Neural crest cell (in vitro differentiated cells): ENCODE results near the gene ELMO1. TPM values are rescaled to one million over a fixed set of nuclear protein-coding genes. Genes with fewer than 3 reads are reported as not detected.

ENCODE experiments used
- DNase-seq: peaks from one replicate; pipeline ENCODE4 v3.0.0; 2021; ENCODE audit warnings: low read depth, mixed read lengths, low spot score
- H3K27ac Mint-ChIP-seq: one replicate; pipeline ENCODE4 v1.8.0; 2021; ENCODE audit warnings: mild to moderate bottlenecking, mixed read lengths; ENCODE audit not compliant: unreplicated experiment
- H3K27me3 Mint-ChIP-seq: 2 replicates; pipeline ENCODE4 v1.8.0; 2021; ENCODE audit warnings: low read depth, mild to moderate bottlenecking, mixed read lengths
- H3K36me3 Mint-ChIP-seq: 2 replicates; pipeline ENCODE4 v1.8.0; 2021; ENCODE audit warnings: low read depth, mild to moderate bottlenecking, mixed read lengths
- H3K4me1 Mint-ChIP-seq: 2 replicates; pipeline ENCODE4 v1.8.0; 2021; ENCODE audit warnings: mixed read lengths
- H3K4me3 Mint-ChIP-seq: one replicate; pipeline ENCODE4 v1.8.0; 2021; ENCODE audit warnings: mild to moderate bottlenecking, mixed read lengths
- H3K9me3 Mint-ChIP-seq: 2 replicates; pipeline ENCODE4 v1.8.0; 2021; ENCODE audit warnings: mixed read lengths
- CTCF ChIP-seq: fragments of 200-600 bp; sonication (generic); conservative IDR thresholded peaks from 2 replicates; pipeline ENCODE4 v1.5.0; 2021; ENCODE audit warnings: antibody characterized with exemption, mild to moderate bottlenecking
- total RNA-seq: library from RNA; stranded (reverse); gene quantifications from 2 replicates; pipeline ENCODE4 v1.2.1, GENCODE V29; 2021

Gene ELMO1
- total RNA-seq, 1 donor from 2014 or later, result 7.4 TPM

GRCh38 chr7:37320848-37321468 is 127.7 kb downstream of the ELMO1 start:
- H3K9me3 Mint-ChIP-seq, result peaks cover 2% of the 10 kb centered on the region
- H3K4me1 Mint-ChIP-seq, result peaks cover 5% of the 10 kb centered on the region
- H3K27me3 Mint-ChIP-seq, result no peaks in the 10 kb centered on the region
- TF ChIP-seq CTCF, result no peak
- H3K4me3 Mint-ChIP-seq, result no peak overlapping the region
- H3K27ac Mint-ChIP-seq, result no peak overlapping the region
- peaks cover 3% of the 10 kb centered on the region for H3K36me3 Mint-ChIP-seq
- no peak for DNase-seq

- Mint-ChIP-seq H3K9me3 (peaks cover 2% of the 10 kb centered on the region), H3K4me1 (peaks cover 5% of the 10 kb centered on the region), H3K27me3 (no peaks in the 10 kb centered on the region), H3K4me3 (no peak overlapping the region), H3K27ac (no peak overlapping the region), H3K36me3 (peaks cover 3% of the 10 kb centered on the region)
- no peak for DNase-seq
- no peak for TF ChIP-seq CTCF
These were observed 128.4 kb downstream of the ELMO1 start for GRCh38 chr7:37320140-37320847.

GRCh38 chr7:37318541-37318940 is 130.1 kb downstream of the ELMO1 start:
- H3K9me3 Mint-ChIP-seq, result peaks cover 2% of the 10 kb centered on the region
- no peak overlapping the region for H3K4me3 Mint-ChIP-seq
- H3K27ac Mint-ChIP-seq, result no peak overlapping the region
- no peak for DNase-seq
- no peaks in the 10 kb centered on the region for H3K27me3 Mint-ChIP-seq
- peaks cover 3% of the 10 kb centered on the region for H3K36me3 Mint-ChIP-seq
- TF ChIP-seq CTCF, result no peak
- H3K4me1 Mint-ChIP-seq, result peaks cover 5% of the 10 kb centered on the region

- no peaks in the 10 kb centered on the region for H3K4me1 Mint-ChIP-seq
- no peak overlapping the region for H3K4me3 Mint-ChIP-seq
- no peak overlapping the region for H3K27ac Mint-ChIP-seq
- H3K36me3 Mint-ChIP-seq, result peaks cover 3% of the 10 kb centered on the region
- no peak for DNase-seq
- TF ChIP-seq CTCF, result no peak
- H3K9me3 Mint-ChIP-seq, result peaks cover 2% of the 10 kb centered on the region
- H3K27me3 Mint-ChIP-seq, result no peaks in the 10 kb centered on the region
These were observed 132.6 kb downstream of the ELMO1 start for GRCh38 chr7:37315772-37316715.

- no peak overlapping the region for H3K27ac Mint-ChIP-seq
- no peaks in the 10 kb centered on the region for H3K27me3 Mint-ChIP-seq
- peaks cover 2% of the 10 kb centered on the region for H3K9me3 Mint-ChIP-seq
- peaks cover 5% of the 10 kb centered on the region for H3K4me1 Mint-ChIP-seq
- peaks cover 3% of the 10 kb centered on the region for H3K36me3 Mint-ChIP-seq
- H3K4me3 Mint-ChIP-seq, result no peak overlapping the region
- no peak for TF ChIP-seq CTCF
- DNase-seq, result no peak
These were observed 136.1 kb downstream of the ELMO1 start for GRCh38 chr7:37312608-37313007.
